ENCODE results near the gene MORF4L2. TPM values are rescaled to one million over a fixed set of nuclear protein-coding genes. Genes with fewer than 3 reads are reported as not detected.

The MORF4L2 gene
- 864 and 876 TPM in 2 replicates for total RNA-seq (2014; rRNA removed; shearing (Covaris generic))

- Histone ChIP-seq H3K4me3 (peak within 1 kb of the TSS; percentile 88), H3K4me1 (no peaks in the 10 kb centered on the region; the same call in 1 of the 2 replicates), H3K9me3 (replicated peaks) (no peaks in the 10 kb centered on the region), H3K27me3 (no peaks in the 10 kb centered on the region), H3K36me3 (peaks cover 45% of the 10 kb centered on the region), H3K27ac (peak within 1 kb of the TSS; percentile 97)
- DNase-seq, result peak; percentile 99
Measured at GRCh38 chrX:103686199-103687072, at the start of gene MORF4L2. MORF4L2 (minus strand) TSS chrX:103686699; CDS start chrX:103677027, 9,672 bp downstream.

GRCh38 chrX:103734125-103734760 lies 47.7 kb upstream of the MORF4L2 start:
- DNase-seq, result no peak
- Histone ChIP-seq H3K4me1 (0 out of 2 replicates have a peak, but pooled peaks cover 5% of the 10 kb centered on the region), H3K27ac (no peak overlapping the region), H3K4me3 (no peak overlapping the region), H3K9me3 (replicated peaks) (no peaks in the 10 kb centered on the region), H3K36me3 (no peaks in the 10 kb centered on the region), H3K27me3 (peaks cover 11% of the 10 kb centered on the region; the same call in 1 of the 2 replicates)

GRCh38 chrX:103733017-103733416 lies 46.5 kb upstream of the MORF4L2 start:
- Histone ChIP-seq H3K27me3 (peaks cover 18% of the 10 kb centered on the region; the same call in 1 of the 2 replicates), H3K27ac (no peak overlapping the region), H3K4me1 (0 out of 2 replicates have a peak, but pooled peaks cover 5% of the 10 kb centered on the region), H3K36me3 (no peaks in the 10 kb centered on the region), H3K9me3 (replicated peaks) (no peaks in the 10 kb centered on the region), H3K4me3 (no peak overlapping the region)
- DNase-seq, result no peak

- Histone ChIP-seq H3K27me3 (peaks cover 25% of the 10 kb centered on the region; the same call in 1 of the 2 replicates), H3K4me1 (0 out of 2 replicates have a peak, but pooled peaks cover 5% of the 10 kb centered on the region), H3K4me3 (no peak overlapping the region), H3K9me3 (replicated peaks) (no peaks in the 10 kb centered on the region), H3K36me3 (no peaks in the 10 kb centered on the region), H3K27ac (no peak overlapping the region)
- peak in 1 of 2 experiments; percentile 16 for DNase-seq
Measured at GRCh38 chrX:103730796-103731493, 44.4 kb upstream of the MORF4L2 start.

GRCh38 chrX:103730147-103730795 lies 43.8 kb upstream of the MORF4L2 start:
- no peak for DNase-seq
- peaks cover 32% of the 10 kb centered on the region; the same call in 1 of the 2 replicates for H3K27me3 ChIP-seq
- 0 out of 2 replicates have a peak, but pooled peaks cover 5% of the 10 kb centered on the region for H3K4me1 ChIP-seq
- no peak overlapping the region for H3K27ac ChIP-seq
- no peak overlapping the region for H3K4me3 ChIP-seq
- H3K36me3 ChIP-seq, result no peaks in the 10 kb centered on the region
- H3K9me3 ChIP-seq (replicated peaks), result no peaks in the 10 kb centered on the region

GRCh38 chrX:103729015-103729414 lies 42.5 kb upstream of the MORF4L2 start:
- no peaks in the 10 kb centered on the region for H3K9me3 ChIP-seq (replicated peaks)
- H3K4me1 ChIP-seq, result 0 out of 2 replicates have a peak, but pooled peaks cover 5% of the 10 kb centered on the region
- no peak for DNase-seq
- no peak overlapping the region for H3K27ac ChIP-seq
- no peaks in the 10 kb centered on the region for H3K36me3 ChIP-seq
- H3K27me3 ChIP-seq, result peaks cover 35% of the 10 kb centered on the region; the same call in 1 of the 2 replicates
- H3K4me3 ChIP-seq, result no peak overlapping the region

- Histone ChIP-seq H3K9me3 (replicated peaks) (no peaks in the 10 kb centered on the region), H3K27me3 (peaks cover 38% of the 10 kb centered on the region; the same call in 1 of the 2 replicates), H3K36me3 (no peaks in the 10 kb centered on the region), H3K4me1 (0 out of 2 replicates have a peak, but pooled peaks cover 5% of the 10 kb centered on the region), H3K4me3 (no peak overlapping the region), H3K27ac (no peak overlapping the region)
- DNase-seq, result no peak
Measured at GRCh38 chrX:103727115-103727514, 40.6 kb upstream of the MORF4L2 start.

GRCh38 chrX:103726477-103726876 lies 40.0 kb upstream of the MORF4L2 start:
- Histone ChIP-seq H3K36me3 (no peaks in the 10 kb centered on the region), H3K27ac (no peak overlapping the region), H3K27me3 (peaks cover 41% of the 10 kb centered on the region; the same call in 1 of the 2 replicates), H3K9me3 (replicated peaks) (no peaks in the 10 kb centered on the region), H3K4me3 (no peak overlapping the region), H3K4me1 (0 out of 2 replicates have a peak, but pooled peaks cover 5% of the 10 kb centered on the region)
- DNase-seq, result no peak

GRCh38 chrX:103722505-103722904 lies 36.0 kb upstream of the MORF4L2 start:
- Histone ChIP-seq H3K36me3 (no peaks in the 10 kb centered on the region), H3K9me3 (replicated peaks) (no peaks in the 10 kb centered on the region), H3K27ac (no peak overlapping the region), H3K4me3 (no peak overlapping the region), H3K27me3 (peaks cover 25% of the 10 kb centered on the region; the same call in 1 of the 2 replicates), H3K4me1 (no peaks in the 10 kb centered on the region)
- DNase-seq, result no peak

- H3K4me1 ChIP-seq, result no peaks in the 10 kb centered on the region
- H3K36me3 ChIP-seq, result no peaks in the 10 kb centered on the region
- no peak overlapping the region for H3K27ac ChIP-seq
- no peaks in the 10 kb centered on the region for H3K9me3 ChIP-seq (replicated peaks)
- no peak overlapping the region for H3K4me3 ChIP-seq
- H3K27me3 ChIP-seq, result 0 out of 2 replicates have a peak, but pooled peaks cover 9% of the 10 kb centered on the region
- no peak for DNase-seq
Measured at GRCh38 chrX:103718120-103718519, 31.6 kb upstream of the MORF4L2 start.

GRCh38 chrX:103716962-103717361 lies 30.5 kb upstream of the MORF4L2 start:
- DNase-seq, result no peak

GRCh38 chrX:103710609-103711008 lies 24.1 kb upstream of the MORF4L2 start, which contains the start of gene TMEM31:
TMEM31 (plus strand) TSS chrX:103710909; CDS start chrX:103712259, 1,350 bp downstream.
- Histone ChIP-seq H3K4me3 (no peak within 1 kb of the TSS), H3K27ac (no peak within 1 kb of the TSS), H3K27me3 (no peaks in the 10 kb centered on the region), H3K36me3 (no peaks in the 10 kb centered on the region), H3K4me1 (no peaks in the 10 kb centered on the region), H3K9me3 (replicated peaks) (no peaks in the 10 kb centered on the region)
- DNase-seq, result no peak

More at GRCh38 chrX:103716962-103717361, 30.5 kb upstream of the MORF4L2 start:
- Histone ChIP-seq H3K4me3 (no peak overlapping the region), H3K27me3 (0 out of 2 replicates have a peak, but pooled peaks cover 4% of the 10 kb centered on the region), H3K9me3 (replicated peaks) (no peaks in the 10 kb centered on the region), H3K36me3 (no peaks in the 10 kb centered on the region), H3K4me1 (no peaks in the 10 kb centered on the region), H3K27ac (no peak overlapping the region)

- no peaks in the 10 kb centered on the region for H3K9me3 ChIP-seq (replicated peaks)
- no peaks in the 10 kb centered on the region for H3K36me3 ChIP-seq
- no peaks in the 10 kb centered on the region for H3K27me3 ChIP-seq
- no peak overlapping the region for H3K27ac ChIP-seq
- H3K4me1 ChIP-seq, result no peaks in the 10 kb centered on the region
- no peak overlapping the region for H3K4me3 ChIP-seq
- no peak for DNase-seq
Measured at GRCh38 chrX:103704863-103705262, 18.4 kb upstream of the MORF4L2 start.

GRCh38 chrX:103699243-103699642 lies 12.7 kb upstream of the MORF4L2 start:
- no peak overlapping the region for H3K4me3 ChIP-seq
- H3K27me3 ChIP-seq, result no peaks in the 10 kb centered on the region
- no peak overlapping the region for H3K27ac ChIP-seq
- H3K4me1 ChIP-seq, result no peaks in the 10 kb centered on the region
- H3K9me3 ChIP-seq (replicated peaks), result no peaks in the 10 kb centered on the region
- no peak for DNase-seq
- H3K36me3 ChIP-seq, result no peaks in the 10 kb centered on the region

Data from SJCRH30 (cell line).